ENCODE results near the gene NOS2. TPM values are rescaled to one million over a fixed set of nuclear protein-coding genes. Genes with fewer than 3 reads are reported as not detected.
"Not testable (repeated sequence)": the region's sequence is repeated elsewhere in the genome, so short reads cannot be mapped to it uniquely, and the experiment has no call there.

NOS2 gene
- total and polyA plus RNA-seq, 3 donors from 2014 or later: 0.53 to 1.4 (median 0.87) TPM

DNA sequence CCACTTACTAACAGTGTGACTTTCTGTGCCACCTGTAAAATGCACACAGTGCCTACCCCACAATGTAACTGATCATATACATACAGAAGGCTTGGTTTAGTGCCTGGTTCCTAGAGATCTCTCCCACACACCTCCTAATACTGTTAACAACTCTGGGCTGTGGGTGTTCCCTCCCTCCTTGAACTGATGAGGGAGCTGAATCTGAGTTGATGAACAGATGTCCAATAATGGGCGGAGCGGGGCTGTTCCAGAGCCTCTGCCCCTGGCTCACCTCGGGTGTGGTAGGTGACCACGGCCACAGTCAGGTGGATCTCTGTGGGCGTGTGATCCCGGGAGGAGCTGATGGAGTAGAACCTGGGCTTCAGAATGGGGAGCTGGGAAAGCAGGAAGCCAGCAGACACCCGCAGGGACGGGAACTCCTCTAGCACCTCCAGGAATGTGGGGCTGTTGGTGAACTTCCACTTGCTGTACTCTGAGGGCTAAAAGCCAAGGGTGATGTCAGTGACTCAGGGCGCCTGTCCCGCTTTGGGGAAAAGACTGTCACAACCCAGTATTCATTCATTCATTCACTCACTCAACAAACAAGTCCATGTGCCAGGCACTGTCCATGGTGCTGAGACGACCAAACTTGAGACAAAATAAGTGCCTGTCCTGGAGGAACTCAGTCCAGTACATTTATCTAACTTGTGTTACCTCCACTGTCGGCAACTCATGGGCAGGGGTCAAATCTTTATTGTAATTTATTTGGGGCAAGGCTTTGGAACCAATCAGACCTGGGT, 37.6 kb downstream of the NOS2 start:
- Histone ChIP-seq H3K36me3 (ENCODE audit: low read depth, missing control alignments) (no peaks in the 10 kb centered on the region), H3K9me3 (no peaks in the 10 kb centered on the region), H3K27me3 (no peaks in the 10 kb centered on the region), H3K4me3 (no peak overlapping the region), H3K27ac (no peak overlapping the region), H3K4me1 (no peaks in the 10 kb centered on the region)
- TF ChIP-seq POLR2A (IDR thresholded peaks at IDR 0.05): no peak
- TF ChIP-seq, protein P1, sequence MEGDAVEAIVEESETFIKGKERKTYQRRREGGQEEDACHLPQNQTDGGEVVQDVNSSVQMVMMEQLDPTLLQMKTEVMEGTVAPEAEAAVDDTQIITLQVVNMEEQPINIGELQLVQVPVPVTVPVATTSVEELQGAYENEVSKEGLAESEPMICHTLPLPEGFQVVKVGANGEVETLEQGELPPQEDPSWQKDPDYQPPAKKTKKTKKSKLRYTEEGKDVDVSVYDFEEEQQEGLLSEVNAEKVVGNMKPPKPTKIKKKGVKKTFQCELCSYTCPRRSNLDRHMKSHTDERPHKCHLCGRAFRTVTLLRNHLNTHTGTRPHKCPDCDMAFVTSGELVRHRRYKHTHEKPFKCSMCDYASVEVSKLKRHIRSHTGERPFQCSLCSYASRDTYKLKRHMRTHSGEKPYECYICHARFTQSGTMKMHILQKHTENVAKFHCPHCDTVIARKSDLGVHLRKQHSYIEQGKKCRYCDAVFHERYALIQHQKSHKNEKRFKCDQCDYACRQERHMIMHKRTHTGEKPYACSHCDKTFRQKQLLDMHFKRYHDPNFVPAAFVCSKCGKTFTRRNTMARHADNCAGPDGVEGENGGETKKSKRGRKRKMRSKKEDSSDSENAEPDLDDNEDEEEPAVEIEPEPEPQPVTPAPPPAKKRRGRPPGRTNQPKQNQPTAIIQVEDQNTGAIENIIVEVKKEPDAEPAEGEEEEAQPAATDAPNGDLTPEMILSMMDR (IDR thresholded peaks at IDR 0.05): no peak
- 83 to 86% methylated on average over 12 of the region's 12 CpGs for WGBS, 2 donors
- DNase-seq: peak; percentile 26
- intact Hi-C loops (cut with DNase I; ENCODE audit: low total_unique reads): no loop called here

DNA sequence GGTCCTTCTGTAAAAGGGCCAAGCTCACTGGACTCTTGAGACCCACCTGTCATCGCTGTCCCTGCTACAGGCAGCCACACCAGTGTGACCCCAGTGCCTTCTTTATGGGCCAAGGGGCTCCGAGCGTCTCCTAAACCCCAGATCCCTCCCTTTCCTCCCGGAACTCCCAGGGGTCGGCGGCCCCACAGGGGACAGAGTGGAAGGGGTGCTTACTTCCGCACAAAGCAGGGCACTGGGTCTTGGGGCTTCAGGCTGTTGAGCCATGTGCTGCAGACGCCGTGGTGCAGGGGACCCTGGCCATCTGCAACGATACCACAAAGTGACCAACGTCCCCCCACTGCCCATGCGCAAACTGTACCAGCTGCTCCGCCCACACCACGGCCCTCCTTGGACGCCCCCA, 39.4 kb downstream of the NOS2 start:
- H3K27ac ChIP-seq; DNase-seq; H3K27me3 ChIP-seq; intact Hi-C loops (cut with DNase I; ENCODE audit: low total_unique reads); H3K4me1 ChIP-seq; H3K36me3 ChIP-seq (ENCODE audit: low read depth, missing control alignments); H3K9me3 ChIP-seq: not testable (repeated sequence)
- 52 to 85% methylated on average over 7 to 14 of the region's 15 CpGs for WGBS, 2 donors
- H3K4me3 ChIP-seq: peak overlapping the region in 1 of 2 donors; percentile 8

DNA sequence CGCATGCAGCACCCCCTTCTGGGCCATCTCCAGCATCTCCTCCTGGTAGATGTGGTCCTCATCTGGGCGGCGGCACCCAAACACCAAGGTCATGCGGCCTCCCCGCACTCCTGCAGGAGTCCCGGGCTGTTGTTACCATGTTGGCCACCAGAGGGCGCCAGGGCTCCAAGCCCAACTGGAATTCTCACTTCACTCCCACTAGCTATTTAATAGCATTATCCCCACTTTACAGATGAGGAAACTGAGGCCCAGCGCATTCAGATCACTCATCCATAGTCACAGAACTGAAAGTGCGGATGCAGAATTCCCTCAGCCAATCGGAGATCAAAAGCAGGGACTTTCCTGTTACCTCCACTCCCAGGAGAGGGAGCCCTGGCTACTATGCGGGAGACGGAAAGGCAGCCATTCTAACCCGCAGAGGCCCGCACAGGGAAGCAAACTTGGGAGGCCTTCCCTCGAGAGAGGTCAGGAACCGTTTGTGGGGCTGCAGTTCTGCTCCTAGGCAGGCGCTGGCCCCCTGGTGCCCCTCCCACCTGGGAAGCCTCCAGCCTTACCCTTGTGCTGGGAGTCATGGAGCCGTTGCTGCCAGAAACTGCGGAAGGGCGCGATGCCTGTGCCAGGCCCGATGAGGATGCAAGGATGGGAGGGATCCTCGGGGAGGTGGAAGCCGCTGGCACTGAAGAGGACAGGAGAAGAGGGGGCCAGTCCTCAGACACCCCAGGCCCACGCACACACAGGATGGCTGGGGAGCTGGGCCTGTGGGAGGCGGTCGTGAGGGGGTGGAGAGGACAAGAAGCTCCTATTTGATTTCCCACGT, 40.1 kb downstream of the NOS2 start:
- H3K4me3 ChIP-seq: peak overlapping the region in 1 of 2 donors; percentile 8
- intact Hi-C loops (cut with DNase I; ENCODE audit: low total_unique reads): no loop called here
- 32 to 41% methylated on average over 28 of the region's 28 CpGs for WGBS, 2 donors
- H3K9me3 ChIP-seq: no peaks in the 10 kb centered on the region
- H3K27me3 ChIP-seq: no peaks in the 10 kb centered on the region
- TF ChIP-seq, protein P1 (IDR thresholded peaks at IDR 0.05): peak; percentile 86 to 96 (median 88)
- TF ChIP-seq POLR2A (IDR thresholded peaks at IDR 0.05): no peak
- no peak overlapping the region for H3K27ac ChIP-seq
- H3K4me1 ChIP-seq: no peaks in the 10 kb centered on the region
- DNase-seq: peak; percentile 86
- no peaks in the 10 kb centered on the region for H3K36me3 ChIP-seq (ENCODE audit: low read depth, missing control alignments)

DNA sequence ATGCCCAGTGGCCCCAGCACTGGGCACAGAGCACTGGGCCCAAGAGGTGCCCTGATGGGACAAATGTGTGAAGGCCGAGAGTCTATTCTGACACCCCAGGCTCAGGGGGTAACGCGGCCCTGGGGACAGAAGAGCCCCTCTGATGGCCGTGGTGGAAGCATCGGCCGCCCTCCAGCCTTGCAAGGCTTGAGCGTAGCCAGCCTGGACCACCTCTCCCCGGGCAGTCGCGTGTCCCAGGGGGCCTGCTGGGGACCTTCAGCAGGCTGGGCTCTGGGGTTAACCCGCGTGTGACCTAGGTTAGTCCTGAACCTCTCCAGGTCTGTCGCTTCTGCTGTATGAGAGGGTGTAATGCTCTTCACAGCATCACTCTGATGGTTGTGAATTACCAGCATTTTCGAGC, 40.8 kb downstream of the NOS2 start:
- WGBS, 2 donors: 71 to 92% methylated on average over 11 to 14 of the region's 14 CpGs

More for the DNA sequence above, 40.8 kb downstream of the NOS2 start:
- Histone ChIP-seq H3K27me3 (no peaks in the 10 kb centered on the region), H3K4me3 (no peak overlapping the region), H3K36me3 (ENCODE audit: low read depth, missing control alignments) (no peaks in the 10 kb centered on the region), H3K27ac (no peak overlapping the region), H3K4me1 (no peaks in the 10 kb centered on the region), H3K9me3 (no peaks in the 10 kb centered on the region)
- TF ChIP-seq, protein P1 (IDR thresholded peaks at IDR 0.05): no peak
- no peak for TF ChIP-seq POLR2A (IDR thresholded peaks at IDR 0.05)
- DNase-seq: no peak
- intact Hi-C loops (cut with DNase I; ENCODE audit: low total_unique reads): loop anchor here (5.0 kb wide), 1 partner anchor 102 kb away; no protein-coding TSS in a partner anchor
